Measurements from ENCODE around the gene SSC4D.

SSC4D gene

GRCh38 chr7:76351372-76351771 is 58.1 kb downstream of the SSC4D start:
- no peak for DNase-seq

GRCh38 chr7:76349313-76349885 is 60.1 kb downstream of the SSC4D start:
- no peak for DNase-seq

GRCh38 chr7:76347710-76348109 is 61.8 kb downstream of the SSC4D start:
- no peak for DNase-seq

- no peak for DNase-seq
Observed at GRCh38 chr7:76346778-76347177, 62.7 kb downstream of the SSC4D start.

- DNase-seq = no peak
Observed at GRCh38 chr7:76346097-76346496, 63.4 kb downstream of the SSC4D start.

GRCh38 chr7:76343931-76344321 is 65.6 kb downstream of the SSC4D start:
- DNase-seq = no peak

GRCh38 chr7:76343294-76343930 is 66.1 kb downstream of the SSC4D start:
- DNase-seq = no peak

GRCh38 chr7:76342222-76342621 is 67.3 kb downstream of the SSC4D start:
- no peak for DNase-seq

- no peak for DNase-seq
Observed at GRCh38 chr7:76340617-76341131, 68.8 kb downstream of the SSC4D start.
